WTC11 (cell line): ENCODE data around the gene SLC2A4. TPM values are rescaled to one million over a fixed set of nuclear protein-coding genes. Genes with fewer than 3 reads are reported as not detected.

Experiments
- ATF1 ChIP-seq: sonication (generic); formaldehyde crosslinking; IDR thresholded peaks from 2 replicates; pipeline ENCODE4 v1.8.1; 2023; ENCODE audit warnings: mild to moderate bottlenecking, moderate library complexity, missing genetic modification reagents
- CREB1 ChIP-seq: sonication (generic); formaldehyde crosslinking; IDR thresholded peaks from 2 replicates; pipeline ENCODE4 v1.8.0; 2023; ENCODE audit warnings: mild to moderate bottlenecking, missing genetic modification reagents
- ERG ChIP-seq: fragments of 250-450 bp; sonication (Bioruptor Pico); IDR thresholded peaks from 2 replicates; pipeline ENCODE4 v1.8.0; 2021; ENCODE audit warnings: mild to moderate bottlenecking
- FOXP1 ChIP-seq: sonication (generic); formaldehyde crosslinking; IDR thresholded peaks from 2 replicates; pipeline ENCODE4 v1.8.0; 2022; ENCODE audit warnings: missing genetic modification reagents, mild to moderate bottlenecking, moderate library complexity, borderline replicate concordance
- KAT7 ChIP-seq: sonication (generic); formaldehyde crosslinking; IDR thresholded peaks from 2 replicates; pipeline ENCODE4 v1.8.1; 2023; ENCODE audit warnings: missing genetic modification reagents, mild to moderate bottlenecking, borderline replicate concordance
- MXD4 ChIP-seq: fragments of 250-450 bp; sonication (Bioruptor Pico); IDR thresholded peaks from 2 replicates; pipeline ENCODE4 v1.8.0; 2021; ENCODE audit warnings: mild to moderate bottlenecking, moderate library complexity, borderline replicate concordance
- MYBL2 ChIP-seq: sonication (generic); formaldehyde crosslinking; IDR thresholded peaks from 2 replicates; pipeline ENCODE4 v1.8.1; 2023; ENCODE audit warnings: mild to moderate bottlenecking, moderate library complexity, missing genetic modification reagents
- NFE2L1 ChIP-seq: sonication (generic); formaldehyde crosslinking; IDR thresholded peaks from 2 replicates; pipeline ENCODE4 v1.8.1; 2023; ENCODE audit warnings: missing genetic modification reagents
- NR3C1 ChIP-seq: sonication (generic); formaldehyde crosslinking; conservative IDR thresholded peaks from 2 replicates; pipeline ENCODE4 v1.8.1; 2023; ENCODE audit warnings: low read depth, mild to moderate bottlenecking, missing genetic modification reagents
- SMAD4 ChIP-seq: sonication (generic); formaldehyde crosslinking; IDR thresholded peaks from 2 replicates; pipeline ENCODE4 v1.8.0; 2022; ENCODE audit warnings: mild to moderate bottlenecking, missing genetic modification reagents
- SP1 ChIP-seq: sonication (generic); formaldehyde crosslinking; conservative IDR thresholded peaks from 2 replicates; pipeline ENCODE4 v1.8.1; 2022; ENCODE audit warnings: missing genetic modification reagents
- TEAD4 ChIP-seq: sonication (generic); formaldehyde crosslinking; IDR thresholded peaks from 2 replicates; pipeline ENCODE4 v1.8.0; 2022; ENCODE audit warnings: mild to moderate bottlenecking, missing genetic modification reagents
- ZNF232 ChIP-seq: sonication (generic); formaldehyde crosslinking; IDR thresholded peaks from 2 replicates; pipeline ENCODE4 v1.8.0; 2022; ENCODE audit warnings: mild to moderate bottlenecking, missing genetic modification reagents
- ZNF281 ChIP-seq: sonication (generic); formaldehyde crosslinking; IDR thresholded peaks from 2 replicates; pipeline ENCODE4 v1.8.0; 2023; ENCODE audit warnings: mild to moderate bottlenecking, missing genetic modification reagents
- ZNF416 ChIP-seq: fragments of 250-450 bp; sonication (Bioruptor Pico); IDR thresholded peaks from 2 replicates; pipeline ENCODE4 v1.9.0; 2021; ENCODE audit warnings: mild to moderate bottlenecking, inconsistent platforms
- ZNF423 ChIP-seq: fragments of 250-450 bp; sonication (Bioruptor Pico); IDR thresholded peaks from 2 replicates; pipeline ENCODE4 v2.1.2; 2022; ENCODE audit warnings: mild to moderate bottlenecking, moderate library complexity
- ZNF671 ChIP-seq: fragments of 250-450 bp; sonication (Bioruptor Pico); IDR thresholded peaks from 2 replicates; pipeline ENCODE4 v1.8.0; 2021; ENCODE audit warnings: mild to moderate bottlenecking
- total RNA-seq: library from RNA; stranded (reverse); gene quantifications from 3 replicates; pipeline ENCODE4 v1.2.3, GENCODE V29; 2021
- TF ChIP-seq, protein P1 (sequence below): sonication (generic); formaldehyde crosslinking; IDR thresholded peaks from 2 replicates; pipeline ENCODE4 v1.8.1; 2023; ENCODE audit warnings: mild to moderate bottlenecking, missing genetic modification reagents, moderate library complexity
- TF ChIP-seq, protein P2 (sequence below): fragments of 250-450 bp; sonication (Bioruptor Pico); IDR thresholded peaks from 2 replicates; pipeline ENCODE4 v1.9.0; 2021; ENCODE audit warnings: mild to moderate bottlenecking
- TF ChIP-seq, protein P3 (sequence below): sonication (generic); formaldehyde crosslinking; IDR thresholded peaks from 2 replicates; pipeline ENCODE4 v1.8.1; 2023; ENCODE audit warnings: mild to moderate bottlenecking, missing genetic modification reagents
- TF ChIP-seq, protein P4 (sequence below): sonication (generic); formaldehyde crosslinking; IDR thresholded peaks from 2 replicates; pipeline ENCODE4 v1.8.0; 2022; ENCODE audit warnings: mild to moderate bottlenecking, missing genetic modification reagents
- TF ChIP-seq, protein P5 (sequence below): sonication (generic); formaldehyde crosslinking; conservative IDR thresholded peaks from 2 replicates; pipeline ENCODE4 v1.8.1; 2023; ENCODE audit warnings: mild to moderate bottlenecking, low read depth, missing genetic modification reagents, moderate library complexity
- TF ChIP-seq, protein P6 (sequence below): sonication (generic); formaldehyde crosslinking; IDR thresholded peaks from 2 replicates; pipeline ENCODE4 v1.8.1; 2022; ENCODE audit warnings: mild to moderate bottlenecking, missing genetic modification reagents, moderate library complexity, borderline replicate concordance

Gene SLC2A4
- total RNA-seq, 1 experiment from 2014 or later, result 6.4 TPM

DNA sequence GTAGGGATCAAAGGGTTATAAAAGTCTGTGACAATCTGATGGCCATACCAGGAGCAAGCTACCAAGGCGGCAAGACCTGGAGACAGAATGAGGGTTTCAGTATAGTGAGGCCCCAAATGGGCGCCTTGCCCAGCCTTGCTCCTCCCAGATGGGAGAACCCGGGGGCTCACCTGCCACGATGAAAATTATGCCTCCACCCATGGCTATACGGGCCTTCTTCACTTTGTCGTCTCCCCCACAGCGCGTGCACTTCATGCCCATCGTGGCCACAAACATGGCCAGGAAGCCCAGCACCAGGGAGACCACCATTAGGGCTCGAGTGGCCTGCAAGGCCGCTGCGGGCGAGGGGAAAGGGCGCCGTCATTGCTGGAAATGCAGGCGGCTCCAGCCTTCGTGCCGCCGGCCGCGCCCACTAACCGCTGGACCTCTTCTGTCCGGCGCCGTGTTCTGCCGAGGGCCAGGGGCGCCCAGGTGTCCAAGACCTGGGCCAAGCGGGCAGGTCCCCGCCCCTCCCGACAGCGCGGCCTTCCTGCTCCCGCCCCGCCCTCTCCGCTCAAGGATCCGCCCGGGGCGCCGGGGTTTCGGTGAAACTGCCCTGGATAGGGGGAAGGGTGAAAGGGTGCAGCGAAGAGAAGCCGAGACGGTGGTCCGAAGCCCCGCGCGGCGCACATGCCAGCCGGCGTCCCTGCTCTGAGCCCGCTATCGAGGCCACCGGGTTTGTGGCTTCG is 20.7 kb upstream of the SLC2A4 start (continued):
- TF ChIP-seq ZNF232 (CRISPR knock-in tag) (no peak; the same call in 1 of the 2 replicates), KAT7 (CRISPR knock-in tag) (no peak), NR3C1 (CRISPR knock-in tag) (no peak; the same call in 1 of the 2 replicates), CREB1 (CRISPR knock-in tag) (no peak), NFE2L1 (CRISPR knock-in tag) (no peak), ERG (CRISPR knock-in tag) (no peak), ZNF671 (CRISPR knock-in tag) (no peak), ZNF423 (no peak), ZNF281 (no peak), SMAD4 (no peak), MXD4 (CRISPR knock-in tag) (no peak), SP1 (peak; percentile 32; the same call in 1 of the 2 replicates), ZNF416 (CRISPR knock-in tag) (no peak), TEAD4 (CRISPR knock-in tag) (no peak), MYBL2 (CRISPR knock-in tag) (peak; percentile 63; the same call in 1 of the 2 replicates), FOXP1 (CRISPR knock-in tag) (no peak), ATF1 (CRISPR knock-in tag) (no peak)
- TF ChIP-seq, protein P1, sequence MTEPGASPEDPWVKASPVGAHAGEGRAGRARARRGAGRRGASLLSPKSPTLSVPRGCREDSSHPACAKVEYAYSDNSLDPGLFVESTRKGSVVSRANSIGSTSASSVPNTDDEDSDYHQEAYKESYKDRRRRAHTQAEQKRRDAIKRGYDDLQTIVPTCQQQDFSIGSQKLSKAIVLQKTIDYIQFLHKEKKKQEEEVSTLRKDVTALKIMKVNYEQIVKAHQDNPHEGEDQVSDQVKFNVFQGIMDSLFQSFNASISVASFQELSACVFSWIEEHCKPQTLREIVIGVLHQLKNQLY (CRISPR knock-in tag), result no peak
- TF ChIP-seq, protein P2, sequence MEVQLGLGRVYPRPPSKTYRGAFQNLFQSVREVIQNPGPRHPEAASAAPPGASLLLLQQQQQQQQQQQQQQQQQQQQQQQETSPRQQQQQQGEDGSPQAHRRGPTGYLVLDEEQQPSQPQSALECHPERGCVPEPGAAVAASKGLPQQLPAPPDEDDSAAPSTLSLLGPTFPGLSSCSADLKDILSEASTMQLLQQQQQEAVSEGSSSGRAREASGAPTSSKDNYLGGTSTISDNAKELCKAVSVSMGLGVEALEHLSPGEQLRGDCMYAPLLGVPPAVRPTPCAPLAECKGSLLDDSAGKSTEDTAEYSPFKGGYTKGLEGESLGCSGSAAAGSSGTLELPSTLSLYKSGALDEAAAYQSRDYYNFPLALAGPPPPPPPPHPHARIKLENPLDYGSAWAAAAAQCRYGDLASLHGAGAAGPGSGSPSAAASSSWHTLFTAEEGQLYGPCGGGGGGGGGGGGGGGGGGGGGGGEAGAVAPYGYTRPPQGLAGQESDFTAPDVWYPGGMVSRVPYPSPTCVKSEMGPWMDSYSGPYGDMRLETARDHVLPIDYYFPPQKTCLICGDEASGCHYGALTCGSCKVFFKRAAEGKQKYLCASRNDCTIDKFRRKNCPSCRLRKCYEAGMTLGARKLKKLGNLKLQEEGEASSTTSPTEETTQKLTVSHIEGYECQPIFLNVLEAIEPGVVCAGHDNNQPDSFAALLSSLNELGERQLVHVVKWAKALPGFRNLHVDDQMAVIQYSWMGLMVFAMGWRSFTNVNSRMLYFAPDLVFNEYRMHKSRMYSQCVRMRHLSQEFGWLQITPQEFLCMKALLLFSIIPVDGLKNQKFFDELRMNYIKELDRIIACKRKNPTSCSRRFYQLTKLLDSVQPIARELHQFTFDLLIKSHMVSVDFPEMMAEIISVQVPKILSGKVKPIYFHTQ (CRISPR knock-in tag), result no peak
- TF ChIP-seq, protein P3, sequence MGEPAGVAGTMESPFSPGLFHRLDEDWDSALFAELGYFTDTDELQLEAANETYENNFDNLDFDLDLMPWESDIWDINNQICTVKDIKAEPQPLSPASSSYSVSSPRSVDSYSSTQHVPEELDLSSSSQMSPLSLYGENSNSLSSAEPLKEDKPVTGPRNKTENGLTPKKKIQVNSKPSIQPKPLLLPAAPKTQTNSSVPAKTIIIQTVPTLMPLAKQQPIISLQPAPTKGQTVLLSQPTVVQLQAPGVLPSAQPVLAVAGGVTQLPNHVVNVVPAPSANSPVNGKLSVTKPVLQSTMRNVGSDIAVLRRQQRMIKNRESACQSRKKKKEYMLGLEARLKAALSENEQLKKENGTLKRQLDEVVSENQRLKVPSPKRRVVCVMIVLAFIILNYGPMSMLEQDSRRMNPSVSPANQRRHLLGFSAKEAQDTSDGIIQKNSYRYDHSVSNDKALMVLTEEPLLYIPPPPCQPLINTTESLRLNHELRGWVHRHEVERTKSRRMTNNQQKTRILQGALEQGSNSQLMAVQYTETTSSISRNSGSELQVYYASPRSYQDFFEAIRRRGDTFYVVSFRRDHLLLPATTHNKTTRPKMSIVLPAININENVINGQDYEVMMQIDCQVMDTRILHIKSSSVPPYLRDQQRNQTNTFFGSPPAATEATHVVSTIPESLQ (CRISPR knock-in tag), result no peak
- TF ChIP-seq, protein P4, sequence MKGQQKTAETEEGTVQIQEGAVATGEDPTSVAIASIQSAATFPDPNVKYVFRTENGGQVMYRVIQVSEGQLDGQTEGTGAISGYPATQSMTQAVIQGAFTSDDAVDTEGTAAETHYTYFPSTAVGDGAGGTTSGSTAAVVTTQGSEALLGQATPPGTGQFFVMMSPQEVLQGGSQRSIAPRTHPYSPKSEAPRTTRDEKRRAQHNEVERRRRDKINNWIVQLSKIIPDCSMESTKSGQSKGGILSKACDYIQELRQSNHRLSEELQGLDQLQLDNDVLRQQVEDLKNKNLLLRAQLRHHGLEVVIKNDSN (CRISPR knock-in tag), result 0 out of 2 replicates have a peak, but pooled peaks have one; percentile 13
- TF ChIP-seq, protein P5, sequence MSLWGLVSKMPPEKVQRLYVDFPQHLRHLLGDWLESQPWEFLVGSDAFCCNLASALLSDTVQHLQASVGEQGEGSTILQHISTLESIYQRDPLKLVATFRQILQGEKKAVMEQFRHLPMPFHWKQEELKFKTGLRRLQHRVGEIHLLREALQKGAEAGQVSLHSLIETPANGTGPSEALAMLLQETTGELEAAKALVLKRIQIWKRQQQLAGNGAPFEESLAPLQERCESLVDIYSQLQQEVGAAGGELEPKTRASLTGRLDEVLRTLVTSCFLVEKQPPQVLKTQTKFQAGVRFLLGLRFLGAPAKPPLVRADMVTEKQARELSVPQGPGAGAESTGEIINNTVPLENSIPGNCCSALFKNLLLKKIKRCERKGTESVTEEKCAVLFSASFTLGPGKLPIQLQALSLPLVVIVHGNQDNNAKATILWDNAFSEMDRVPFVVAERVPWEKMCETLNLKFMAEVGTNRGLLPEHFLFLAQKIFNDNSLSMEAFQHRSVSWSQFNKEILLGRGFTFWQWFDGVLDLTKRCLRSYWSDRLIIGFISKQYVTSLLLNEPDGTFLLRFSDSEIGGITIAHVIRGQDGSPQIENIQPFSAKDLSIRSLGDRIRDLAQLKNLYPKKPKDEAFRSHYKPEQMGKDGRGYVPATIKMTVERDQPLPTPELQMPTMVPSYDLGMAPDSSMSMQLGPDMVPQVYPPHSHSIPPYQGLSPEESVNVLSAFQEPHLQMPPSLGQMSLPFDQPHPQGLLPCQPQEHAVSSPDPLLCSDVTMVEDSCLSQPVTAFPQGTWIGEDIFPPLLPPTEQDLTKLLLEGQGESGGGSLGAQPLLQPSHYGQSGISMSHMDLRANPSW (CRISPR knock-in tag), result no peak
- TF ChIP-seq, protein P6, sequence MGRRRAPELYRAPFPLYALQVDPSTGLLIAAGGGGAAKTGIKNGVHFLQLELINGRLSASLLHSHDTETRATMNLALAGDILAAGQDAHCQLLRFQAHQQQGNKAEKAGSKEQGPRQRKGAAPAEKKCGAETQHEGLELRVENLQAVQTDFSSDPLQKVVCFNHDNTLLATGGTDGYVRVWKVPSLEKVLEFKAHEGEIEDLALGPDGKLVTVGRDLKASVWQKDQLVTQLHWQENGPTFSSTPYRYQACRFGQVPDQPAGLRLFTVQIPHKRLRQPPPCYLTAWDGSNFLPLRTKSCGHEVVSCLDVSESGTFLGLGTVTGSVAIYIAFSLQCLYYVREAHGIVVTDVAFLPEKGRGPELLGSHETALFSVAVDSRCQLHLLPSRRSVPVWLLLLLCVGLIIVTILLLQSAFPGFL (CRISPR knock-in tag), result no peak
